Stimulated activated CD4-positive, alpha-beta T cell treated with anti-CD3 and anti-CD28 coated beads, Interleukin-1b, Interleukin-23, amount 100 ng/mL, for 1 hour (primary cell): Measurements from ENCODE around the gene FAM156B.
"Not testable (repeated sequence)": the region's sequence is repeated elsewhere in the genome, so short reads cannot be mapped to it uniquely, and the experiment has no call there.

Experiments used
- DNase-seq, 2 donors: peaks; one replicate each; pipeline ENCODE4 v3.0.0-alpha.2; 2020; ENCODE audit warnings: low read depth in 2 of 2

The FAM156B gene

GRCh38 chrX:52896855-52897709, at the start of gene FAM156B:
Gene FAM156B, plus strand, starts transcription at chrX:52897330. Its CDS starts 9,896 bp downstream, at chrX:52907226.
- not testable (repeated sequence) for DNase-seq

- no peak for DNase-seq
Observed at GRCh38 chrX:52852110-52852860, 44.8 kb upstream of the FAM156B start.

GRCh38 chrX:52856991-52857525, 40.1 kb upstream of the FAM156B start:
- DNase-seq, result not testable (repeated sequence)

GRCh38 chrX:52865343-52865998, 31.7 kb upstream of the FAM156B start:
- no peak for DNase-seq

DNA sequence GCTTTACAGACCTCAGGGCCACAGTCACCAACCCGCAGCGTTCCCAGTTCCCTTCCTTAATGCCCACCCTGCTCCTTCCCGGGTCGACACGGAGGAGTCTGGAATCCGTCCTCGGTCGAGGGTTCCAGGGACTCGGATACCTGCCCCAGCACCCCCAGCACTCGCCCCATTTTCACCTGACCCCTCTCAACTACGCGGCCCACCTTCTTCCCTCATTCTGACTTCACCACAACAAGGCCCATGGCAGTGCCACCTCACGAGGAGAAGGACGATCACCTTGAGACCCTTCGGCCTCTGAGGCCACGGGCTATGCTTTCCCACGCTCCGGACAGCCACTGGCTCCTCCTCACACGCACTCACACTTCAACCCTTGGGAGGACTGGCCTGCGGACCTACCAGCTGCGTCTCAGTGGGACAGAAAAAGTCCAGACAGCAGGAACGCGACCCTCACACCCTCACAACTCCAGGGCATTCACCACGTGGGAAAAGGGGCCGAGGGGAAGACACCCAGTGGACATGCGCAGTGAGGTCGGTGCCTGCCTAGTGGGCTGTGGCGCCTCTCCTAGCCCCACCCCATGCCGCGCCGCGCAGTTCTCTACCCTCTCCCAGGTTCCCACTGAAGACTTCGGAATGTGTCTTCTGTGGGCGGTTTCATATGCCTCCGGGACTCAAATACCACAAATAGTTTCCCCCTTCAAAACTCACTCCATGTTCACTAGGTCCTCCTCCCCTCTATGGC, 29.4 kb upstream of the FAM156B start, which contains the start of gene XAGE3:
TSS of gene XAGE3 (minus strand) at position 474 of the 739 bp plus-strand sequence. CDS start 950 bp downstream, outside the sequence.
- DNase-seq, result no peak

- no peak for DNase-seq
Observed at GRCh38 chrX:52870046-52870445, 27.1 kb upstream of the FAM156B start.

DNA sequence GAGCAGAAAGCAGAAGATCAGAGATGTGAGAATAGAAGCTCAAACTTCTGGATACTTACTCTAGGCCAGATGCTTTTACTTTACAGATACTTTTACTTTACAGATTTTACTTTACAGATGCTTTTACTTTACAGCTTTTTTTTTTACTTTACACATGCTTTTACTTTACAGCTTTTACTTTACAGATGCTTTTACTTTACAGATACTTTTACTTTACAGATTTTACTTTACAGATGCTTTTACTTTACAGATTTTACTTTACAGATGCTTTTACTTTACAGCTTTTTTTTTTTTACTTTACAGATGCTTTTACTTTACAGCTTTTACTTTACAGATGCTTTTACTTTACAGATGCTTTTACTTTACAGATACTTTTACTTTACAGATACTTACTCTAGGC, 23.3 kb upstream of the FAM156B start:
- not testable (repeated sequence) for DNase-seq

DNA sequence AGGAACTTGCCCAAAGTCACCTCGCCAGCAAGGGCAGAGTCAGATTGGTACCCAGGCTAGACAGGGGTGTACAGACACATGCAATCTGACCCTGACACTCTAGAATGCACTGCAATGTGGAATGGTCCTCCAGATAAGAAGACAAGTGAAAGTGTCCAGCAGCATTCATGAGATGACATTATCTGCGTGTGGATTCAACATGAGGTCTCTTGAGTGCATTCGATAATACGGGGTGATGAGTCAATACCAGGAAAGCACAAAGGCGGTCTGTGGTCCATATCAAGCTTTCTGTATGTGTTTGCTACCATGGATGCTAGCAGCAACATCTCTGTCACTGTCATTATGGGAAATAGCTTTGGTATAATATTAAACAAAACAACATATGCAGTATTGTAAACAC, 22.5 kb upstream of the FAM156B start:
- DNase-seq, result no peak

DNA sequence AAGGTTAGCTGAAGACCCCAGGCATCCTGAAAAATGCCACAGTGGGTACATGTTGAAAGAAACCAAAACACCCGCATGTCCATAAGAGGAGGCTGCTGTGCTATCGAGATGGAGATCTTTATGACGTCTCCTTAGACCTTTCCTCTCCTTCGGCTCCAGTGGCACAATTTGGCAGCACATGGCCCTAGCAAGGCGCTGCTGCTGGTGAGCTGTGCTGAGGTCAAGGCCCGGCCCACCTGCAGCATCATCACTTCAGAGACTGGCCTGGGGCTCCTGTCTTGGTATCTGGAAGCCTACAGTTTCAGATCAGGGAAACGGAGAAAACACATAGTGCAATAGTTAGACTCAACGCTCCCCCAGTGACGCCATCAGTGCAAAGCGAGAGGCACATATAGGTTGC, 21.7 kb upstream of the FAM156B start:
- not testable (repeated sequence) for DNase-seq

DNA sequence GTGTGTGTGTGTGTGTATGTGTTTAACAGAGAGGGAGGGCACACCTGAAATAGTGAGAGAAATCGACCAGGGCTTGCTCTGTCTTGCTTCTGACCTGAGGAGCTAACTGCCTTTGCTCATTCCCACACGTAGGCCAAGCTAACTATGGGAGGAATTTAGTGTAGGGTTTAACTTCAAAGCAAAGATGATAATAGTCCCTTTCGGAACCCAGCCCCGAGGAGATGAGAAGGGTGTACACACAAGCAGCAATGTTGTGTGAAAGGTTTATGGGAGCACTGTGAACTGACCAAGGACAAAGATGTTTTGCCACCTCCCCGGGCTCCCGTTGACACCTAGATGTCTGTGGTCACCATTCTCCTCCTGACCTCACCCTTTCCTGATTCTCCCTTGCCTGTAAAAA, 20.7 kb upstream of the FAM156B start:
- DNase-seq, result not testable (repeated sequence)

DNA sequence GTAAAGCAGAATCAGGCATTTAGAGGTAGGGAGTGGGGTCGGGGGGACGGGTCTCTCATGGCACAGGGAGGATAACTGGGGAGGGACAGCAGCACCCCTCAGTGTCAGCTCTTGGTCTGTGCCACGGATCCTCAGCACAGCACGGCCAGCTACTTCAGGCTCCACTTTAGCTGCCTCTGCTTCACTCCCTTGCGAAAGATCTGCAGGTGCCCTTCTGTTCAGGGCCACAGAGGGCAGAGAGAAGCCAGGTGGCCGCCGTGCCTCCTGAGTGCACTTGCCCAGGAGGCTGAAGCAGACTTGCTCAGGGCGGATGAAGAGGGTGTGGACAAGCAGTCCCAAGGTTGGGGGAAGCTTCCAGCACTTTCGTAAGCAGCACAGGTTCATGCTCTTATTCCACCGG, 9.7 kb upstream of the FAM156B start:
- not testable (repeated sequence) for DNase-seq

GRCh38 chrX:52888090-52888489, 9.0 kb upstream of the FAM156B start:
- not testable (repeated sequence) for DNase-seq

DNA sequence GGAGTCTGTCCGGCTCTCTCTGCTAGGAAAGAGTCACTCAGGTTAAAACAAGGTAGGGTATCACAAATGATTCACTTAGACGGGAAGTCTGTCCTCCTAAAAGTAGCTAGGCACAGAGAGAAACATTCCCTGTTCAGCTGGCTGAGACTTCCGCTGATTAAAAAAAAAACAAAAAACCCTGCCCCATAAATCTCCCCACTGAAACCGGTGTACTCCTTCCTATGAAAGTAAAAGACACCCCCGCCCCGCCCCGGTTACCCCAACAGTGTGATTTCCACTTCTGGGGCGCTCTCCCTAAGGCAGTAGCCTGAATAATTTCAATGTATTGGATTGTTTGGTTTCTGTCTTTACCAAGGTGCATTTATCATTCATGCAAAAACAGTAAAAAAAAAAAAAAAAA, 692 bp upstream of the FAM156B start:
- not testable (repeated sequence) for DNase-seq

DNA sequence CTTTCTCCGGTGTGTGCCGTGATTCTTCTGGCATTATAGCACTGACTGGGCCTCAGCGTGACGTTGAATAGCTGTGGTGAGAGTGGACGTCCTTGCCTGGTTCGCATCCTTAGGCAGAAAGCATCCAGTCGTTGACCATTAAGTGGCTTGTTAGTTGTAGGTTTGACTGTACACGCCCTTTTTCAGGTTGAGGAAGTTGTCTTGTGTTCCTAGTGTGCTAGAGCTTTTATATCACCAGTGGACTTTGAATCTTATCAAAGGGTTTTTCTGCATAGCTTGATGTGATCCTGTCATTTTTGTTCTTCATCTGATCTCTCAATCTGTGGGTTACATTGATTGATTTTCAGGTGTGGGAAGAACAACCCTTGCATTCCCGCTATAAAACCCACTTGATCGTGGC, 8.4 kb downstream of the FAM156B start:
- DNase-seq, result not testable (repeated sequence)

DNA sequence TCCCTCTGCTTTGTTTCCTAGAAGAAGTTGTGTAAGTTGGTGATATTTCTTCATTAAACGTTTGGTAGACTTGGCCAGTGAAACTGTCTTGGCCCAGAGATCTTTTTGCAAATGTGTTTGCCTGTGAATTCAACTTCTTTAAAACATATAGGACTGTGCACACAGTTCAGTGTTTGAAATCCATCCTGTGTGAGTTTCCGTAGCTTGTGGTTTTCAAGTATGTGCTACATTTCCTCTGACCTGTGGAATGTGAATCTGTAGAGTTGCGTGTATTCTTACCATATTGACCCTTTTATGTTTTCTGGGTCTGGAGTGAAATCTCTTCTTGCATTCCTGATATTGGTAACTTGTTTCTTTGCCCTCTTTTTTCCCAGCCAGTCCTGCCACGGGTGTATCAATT, 8.9 kb downstream of the FAM156B start:
- not testable (repeated sequence) for DNase-seq

GRCh38 chrX:52907137-52907536, 10.0 kb downstream of the FAM156B start:
- DNase-seq, result not testable (repeated sequence)

GRCh38 chrX:52907900-52908299, 10.8 kb downstream of the FAM156B start:
- not testable (repeated sequence) for DNase-seq

DNA sequence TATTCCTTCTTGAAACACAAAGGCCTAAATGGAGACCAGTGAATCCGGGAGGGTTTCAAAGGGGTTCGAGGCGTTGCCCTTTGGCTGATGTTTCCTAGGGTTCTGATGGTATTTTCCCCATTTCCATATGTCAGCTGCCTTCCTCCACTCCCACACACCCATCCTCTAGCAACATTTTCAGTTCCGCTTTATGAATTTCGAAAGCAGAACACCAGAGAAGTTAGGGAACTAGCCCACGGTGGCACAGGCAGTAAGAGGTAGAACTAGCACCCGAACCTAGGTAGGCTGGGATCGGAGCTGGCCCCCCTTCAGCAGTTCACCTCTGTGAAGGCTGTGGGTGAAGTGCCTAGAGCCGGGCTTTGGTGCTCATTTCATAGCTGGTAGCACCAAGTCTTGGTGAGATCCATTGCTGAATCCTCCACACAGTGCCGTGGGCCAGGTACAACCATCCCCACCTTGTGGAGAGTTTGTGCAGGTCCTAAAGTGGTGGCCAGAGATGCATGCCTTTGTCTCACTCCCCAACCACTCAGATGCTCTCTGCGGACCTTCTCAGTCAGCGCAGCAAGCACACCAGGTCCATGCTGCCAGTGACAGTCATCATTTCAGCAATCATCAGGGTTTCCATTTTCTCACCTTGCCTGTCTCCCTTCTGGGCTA, 12.3 kb downstream of the FAM156B start:
- DNase-seq, result not testable (repeated sequence)

GRCh38 chrX:52913681-52914080, 16.6 kb downstream of the FAM156B start:
- DNase-seq, result not testable (repeated sequence)

- not testable (repeated sequence) for DNase-seq
Observed at GRCh38 chrX:52914704-52915103, 17.6 kb downstream of the FAM156B start.
